Liver (tissue), 9 donors: Measurements from ENCODE around the gene TADA2A. TPM values are rescaled to one million over a fixed set of nuclear protein-coding genes. Genes with fewer than 3 reads are reported as not detected.

Source experiments
- DNase-seq: peaks from one replicate; pipeline ENCODE4 v3.0.0-alpha.2; 2017; ENCODE audit warnings: low spot score
- H3K27ac ChIP-seq, 2 donors: one replicate each; pipeline ENCODE4 v1.7.0; 2013; ENCODE audit warnings: inconsistent platforms in 2 of 2, low read length in 2 of 2, control low read depth in 1 of 2, low read depth in 1 of 2, mild to moderate bottlenecking in 1 of 2
- H3K27me3 ChIP-seq, 4 donors: one replicate each; pipeline versions ENCODE4 v1.6.1 to v1.7.0; 2013; ENCODE audit warnings: low read length in 3 of 4, inconsistent platforms in 1 of 4, mild to moderate bottlenecking in 1 of 4, moderate library complexity in 1 of 4; ENCODE audit not compliant: control insufficient read depth in 4 of 4, insufficient read depth in 4 of 4
- H3K36me3 ChIP-seq, 4 donors: one replicate each; pipeline versions ENCODE4 v1.6.1 to v1.7.0; 2013; ENCODE audit warnings: low read length in 3 of 4, mild to moderate bottlenecking in 3 of 4, low read depth in 1 of 4, moderate library complexity in 1 of 4; ENCODE audit not compliant: control insufficient read depth in 4 of 4, insufficient read depth in 3 of 4
- H3K4me1 ChIP-seq, 4 donors: one replicate each; pipeline versions ENCODE4 v1.6.1 to v1.7.0; 2013; ENCODE audit warnings: low read length in 3 of 4, mild to moderate bottlenecking in 3 of 4, moderate library complexity in 1 of 4; ENCODE audit not compliant: control insufficient read depth in 4 of 4, insufficient read depth in 4 of 4
- H3K4me3 ChIP-seq, 3 donors: one replicate each; pipeline versions ENCODE4 v1.6.1 to v1.7.0; 2013; ENCODE audit warnings: low read length in 3 of 3, control low read depth in 1 of 3, low read depth in 1 of 3, mild to moderate bottlenecking in 1 of 3
- H3K9ac ChIP-seq, 2 donors: one replicate each; pipeline ENCODE4 v1.7.0; 2013; ENCODE audit warnings: low read length in 2 of 2, mild to moderate bottlenecking in 2 of 2, moderate library complexity in 2 of 2, control low read depth in 1 of 2, low read depth in 1 of 2
- H3K9me3 ChIP-seq, 4 donors: one replicate each; pipeline versions ENCODE4 v1.6.1 to v1.7.0; 2013; ENCODE audit warnings: low read length in 3 of 4; ENCODE audit not compliant: control insufficient read depth in 4 of 4
- ATF3 ChIP-seq: IDR thresholded peaks from 2 replicates; pipeline ENCODE4 v1.6.1; 2016; ENCODE audit warnings: antibody characterized with exemption
- EGR1 ChIP-seq, 2 donors: IDR thresholded peaks; 2 replicates each; pipeline ENCODE4 v1.6.1; 2016 to 2018; ENCODE audit warnings: antibody characterized with exemption in 2 of 2, low read depth in 2 of 2
- FOXA1 ChIP-seq: IDR thresholded peaks from 2 replicates; pipeline ENCODE4 v1.6.1; 2016; ENCODE audit warnings: antibody characterized with exemption
- FOXA2 ChIP-seq: IDR thresholded peaks from 2 replicates; pipeline ENCODE4 v1.6.1; 2016; ENCODE audit warnings: antibody characterized with exemption
- GABPA ChIP-seq, 2 donors: IDR thresholded peaks in 1 of 2; conservative IDR thresholded peaks in 1 of 2; 2 replicates each; pipeline ENCODE4 v1.6.1; 2016; ENCODE audit warnings: antibody characterized with exemption in 2 of 2, mild to moderate bottlenecking in 1 of 2, moderate library complexity in 1 of 2
- HNF4A ChIP-seq, 2 donors: conservative IDR thresholded peaks; 2 replicates each; pipeline ENCODE4 v1.6.1; 2016; ENCODE audit warnings: antibody characterized with exemption in 2 of 2, mild to moderate bottlenecking in 2 of 2
- HNF4G ChIP-seq: IDR thresholded peaks from 2 replicates; pipeline ENCODE4 v1.6.1; 2016; ENCODE audit warnings: antibody characterized with exemption
- JUND ChIP-seq, 2 donors: IDR thresholded peaks; 2 replicates each; pipeline ENCODE4 v1.6.1; 2016; ENCODE audit warnings: antibody characterized with exemption in 2 of 2
- NR2F2 ChIP-seq: IDR thresholded peaks from 2 replicates; pipeline ENCODE4 v1.6.1; 2016; ENCODE audit warnings: antibody characterized with exemption
- RAD21 ChIP-seq, 2 donors: IDR thresholded peaks; 2 replicates each; pipeline ENCODE4 v1.6.1; 2016; ENCODE audit warnings: antibody characterized with exemption in 2 of 2, mild to moderate bottlenecking in 2 of 2
- RXRA ChIP-seq, 2 donors: IDR thresholded peaks; 2 replicates each; pipeline ENCODE4 v1.6.1; 2017 to 2018; ENCODE audit warnings: antibody characterized with exemption in 2 of 2, mild to moderate bottlenecking in 1 of 2
- SP1 ChIP-seq: IDR thresholded peaks from 2 replicates; pipeline ENCODE4 v1.6.1; 2018; ENCODE audit warnings: antibody characterized with exemption, mild to moderate bottlenecking
- TAF1 ChIP-seq: conservative IDR thresholded peaks from 2 replicates; pipeline ENCODE4 v1.6.1; 2016; ENCODE audit warnings: antibody characterized with exemption, mild to moderate bottlenecking
- YY1 ChIP-seq: IDR thresholded peaks from 2 replicates; pipeline ENCODE4 v1.6.1; 2016; ENCODE audit warnings: antibody characterized with exemption, mild to moderate bottlenecking
- WGBS: extraction: QIAGEN DNeasy Blood & Tissue Kit; methylation state at CpG from one replicate; pipeline ENCODE4 v1.1.7; 2013; 5-methylcytosine and 5-hydroxymethylcytosine counted together
- polyA plus RNA-seq, 2 donors: library from polyadenylated mRNA; stranded (reverse) in 1 of 2; unstranded in 1 of 2; fragments of 200-250 nt in 1 of 2; fragments of >200 nt in 1 of 2; fragmentation: Nextera tagmentation in 1 of 2; extraction: Ambion mirVana in 1 of 2; gene quantifications; one replicate each; pipeline versions ENCODE4 v1.2.1 to v1.2.3, GENCODE V29; 2013 to 2015
- total RNA-seq, 2 donors: library from RNA; depleted of rRNA; stranded (reverse); fragments of >200 nt; gene quantifications; one replicate each; pipeline ENCODE4 v1.2.3, GENCODE V29; 2014
- TF ChIP-seq, protein P1 (sequence below): IDR thresholded peaks from 2 replicates; pipeline ENCODE4 v1.6.1; 2016; ENCODE audit warnings: antibody characterized with exemption
- TF ChIP-seq, protein P2 (sequence below): fragments of 150-350 bp; IDR thresholded peaks from 2 replicates; pipeline ENCODE4 v1.5.1; 2017; ENCODE audit warnings: improper control_type of control experiment, low read depth, low read length; ENCODE audit not compliant: missing input control
- TF ChIP-seq, protein P3 (sequence below): IDR thresholded peaks from 2 replicates; pipeline ENCODE4 v1.6.1; 2016; ENCODE audit warnings: antibody characterized with exemption, mild to moderate bottlenecking
- donor health status: healthy.
- donor health status: healthy.
- donor health status: healthy.
- donor health status: healthy.
- donor health status: healthy.

Gene TADA2A
- total and polyA plus RNA-seq, 4 donors: 2.8 to 13.4 (median 8.2) TPM

DNA sequence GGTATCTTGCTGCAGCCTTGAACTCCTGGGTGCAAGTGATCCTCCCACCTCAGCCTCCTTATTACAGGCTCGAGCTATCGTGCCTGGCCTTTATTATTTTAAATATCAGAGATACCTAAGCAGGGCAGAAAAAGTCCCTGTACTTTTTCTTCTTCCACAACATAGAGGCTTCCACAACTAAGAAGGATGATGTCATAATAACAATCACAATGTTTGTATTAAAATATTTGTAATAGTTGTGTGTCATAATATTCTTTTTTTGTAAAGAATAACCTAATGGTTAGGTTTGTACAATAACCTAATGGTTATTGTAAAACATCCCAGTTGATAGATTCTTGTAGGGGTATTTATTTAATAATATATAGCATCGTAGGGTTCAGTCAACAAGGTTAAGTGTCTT, 56.4 kb downstream of the TADA2A start:
- H3K4me1 ChIP-seq: no peaks in the 10 kb centered on the region
- no peak overlapping the region for H3K4me3 ChIP-seq
- H3K9me3 ChIP-seq: no peaks in the 10 kb centered on the region
- no peak for DNase-seq
- TF ChIP-seq NR2F2: no peak
- TF ChIP-seq HNF4G: no peak
- TF ChIP-seq, protein P1, sequence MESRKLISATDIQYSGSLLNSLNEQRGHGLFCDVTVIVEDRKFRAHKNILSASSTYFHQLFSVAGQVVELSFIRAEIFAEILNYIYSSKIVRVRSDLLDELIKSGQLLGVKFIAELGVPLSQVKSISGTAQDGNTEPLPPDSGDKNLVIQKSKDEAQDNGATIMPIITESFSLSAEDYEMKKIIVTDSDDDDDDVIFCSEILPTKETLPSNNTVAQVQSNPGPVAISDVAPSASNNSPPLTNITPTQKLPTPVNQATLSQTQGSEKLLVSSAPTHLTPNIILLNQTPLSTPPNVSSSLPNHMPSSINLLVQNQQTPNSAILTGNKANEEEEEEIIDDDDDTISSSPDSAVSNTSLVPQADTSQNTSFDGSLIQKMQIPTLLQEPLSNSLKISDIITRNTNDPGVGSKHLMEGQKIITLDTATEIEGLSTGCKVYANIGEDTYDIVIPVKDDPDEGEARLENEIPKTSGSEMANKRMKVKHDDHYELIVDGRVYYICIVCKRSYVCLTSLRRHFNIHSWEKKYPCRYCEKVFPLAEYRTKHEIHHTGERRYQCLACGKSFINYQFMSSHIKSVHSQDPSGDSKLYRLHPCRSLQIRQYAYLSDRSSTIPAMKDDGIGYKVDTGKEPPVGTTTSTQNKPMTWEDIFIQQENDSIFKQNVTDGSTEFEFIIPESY: no peak
- TF ChIP-seq FOXA1: no peak
- no peak for TF ChIP-seq RXRA (IDR thresholded peaks at IDR 0.05)
- no peak for TF ChIP-seq ATF3
- TF ChIP-seq HNF4A (conservative IDR thresholded peaks at IDR 0.05): no peak
- 96% methylated on average over 3 of the region's 3 CpGs for WGBS
- H3K36me3 ChIP-seq: peaks cover 4 to 23% (median 13%) of the 10 kb centered on the region in 4 donors
- no peak overlapping the region for H3K9ac ChIP-seq
- H3K27ac ChIP-seq: no peak overlapping the region
- no peaks in the 10 kb centered on the region for H3K27me3 ChIP-seq

- Histone ChIP-seq H3K9me3 (no peaks in the 10 kb centered on the region), H3K9ac (no peak overlapping the region), H3K27ac (no peak overlapping the region), H3K4me1 (no peaks in the 10 kb centered on the region), H3K4me3 (no peak overlapping the region), H3K27me3 (no peaks in the 10 kb centered on the region), H3K36me3 (peaks cover 4 to 29% (median 20%) of the 10 kb centered on the region in 4 donors)
- TF ChIP-seq EGR1 (IDR thresholded peaks at IDR 0.05; ENCODE audit: low read depth in 2 of 2) (no peak), SP1 (no peak), JUND (IDR thresholded peaks at IDR 0.05) (no peak), RAD21 (IDR thresholded peaks at IDR 0.05) (no peak), NR2F2 (no peak), HNF4A (conservative IDR thresholded peaks at IDR 0.05) (no peak), FOXA2 (no peak), ATF3 (no peak), YY1 (no peak), TAF1 (no peak), GABPA (IDR thresholded peaks at IDR 0.05 in 1 of 2, conservative IDR thresholded peaks at IDR 0.05 in 1 of 2) (no peak), RXRA (IDR thresholded peaks at IDR 0.05) (no peak), HNF4G (no peak), FOXA1 (no peak)
- TF ChIP-seq, protein P1: no peak
- TF ChIP-seq, protein P2, sequence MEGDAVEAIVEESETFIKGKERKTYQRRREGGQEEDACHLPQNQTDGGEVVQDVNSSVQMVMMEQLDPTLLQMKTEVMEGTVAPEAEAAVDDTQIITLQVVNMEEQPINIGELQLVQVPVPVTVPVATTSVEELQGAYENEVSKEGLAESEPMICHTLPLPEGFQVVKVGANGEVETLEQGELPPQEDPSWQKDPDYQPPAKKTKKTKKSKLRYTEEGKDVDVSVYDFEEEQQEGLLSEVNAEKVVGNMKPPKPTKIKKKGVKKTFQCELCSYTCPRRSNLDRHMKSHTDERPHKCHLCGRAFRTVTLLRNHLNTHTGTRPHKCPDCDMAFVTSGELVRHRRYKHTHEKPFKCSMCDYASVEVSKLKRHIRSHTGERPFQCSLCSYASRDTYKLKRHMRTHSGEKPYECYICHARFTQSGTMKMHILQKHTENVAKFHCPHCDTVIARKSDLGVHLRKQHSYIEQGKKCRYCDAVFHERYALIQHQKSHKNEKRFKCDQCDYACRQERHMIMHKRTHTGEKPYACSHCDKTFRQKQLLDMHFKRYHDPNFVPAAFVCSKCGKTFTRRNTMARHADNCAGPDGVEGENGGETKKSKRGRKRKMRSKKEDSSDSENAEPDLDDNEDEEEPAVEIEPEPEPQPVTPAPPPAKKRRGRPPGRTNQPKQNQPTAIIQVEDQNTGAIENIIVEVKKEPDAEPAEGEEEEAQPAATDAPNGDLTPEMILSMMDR: no peak
- TF ChIP-seq, protein P3, sequence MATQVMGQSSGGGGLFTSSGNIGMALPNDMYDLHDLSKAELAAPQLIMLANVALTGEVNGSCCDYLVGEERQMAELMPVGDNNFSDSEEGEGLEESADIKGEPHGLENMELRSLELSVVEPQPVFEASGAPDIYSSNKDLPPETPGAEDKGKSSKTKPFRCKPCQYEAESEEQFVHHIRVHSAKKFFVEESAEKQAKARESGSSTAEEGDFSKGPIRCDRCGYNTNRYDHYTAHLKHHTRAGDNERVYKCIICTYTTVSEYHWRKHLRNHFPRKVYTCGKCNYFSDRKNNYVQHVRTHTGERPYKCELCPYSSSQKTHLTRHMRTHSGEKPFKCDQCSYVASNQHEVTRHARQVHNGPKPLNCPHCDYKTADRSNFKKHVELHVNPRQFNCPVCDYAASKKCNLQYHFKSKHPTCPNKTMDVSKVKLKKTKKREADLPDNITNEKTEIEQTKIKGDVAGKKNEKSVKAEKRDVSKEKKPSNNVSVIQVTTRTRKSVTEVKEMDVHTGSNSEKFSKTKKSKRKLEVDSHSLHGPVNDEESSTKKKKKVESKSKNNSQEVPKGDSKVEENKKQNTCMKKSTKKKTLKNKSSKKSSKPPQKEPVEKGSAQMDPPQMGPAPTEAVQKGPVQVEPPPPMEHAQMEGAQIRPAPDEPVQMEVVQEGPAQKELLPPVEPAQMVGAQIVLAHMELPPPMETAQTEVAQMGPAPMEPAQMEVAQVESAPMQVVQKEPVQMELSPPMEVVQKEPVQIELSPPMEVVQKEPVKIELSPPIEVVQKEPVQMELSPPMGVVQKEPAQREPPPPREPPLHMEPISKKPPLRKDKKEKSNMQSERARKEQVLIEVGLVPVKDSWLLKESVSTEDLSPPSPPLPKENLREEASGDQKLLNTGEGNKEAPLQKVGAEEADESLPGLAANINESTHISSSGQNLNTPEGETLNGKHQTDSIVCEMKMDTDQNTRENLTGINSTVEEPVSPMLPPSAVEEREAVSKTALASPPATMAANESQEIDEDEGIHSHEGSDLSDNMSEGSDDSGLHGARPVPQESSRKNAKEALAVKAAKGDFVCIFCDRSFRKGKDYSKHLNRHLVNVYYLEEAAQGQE: no peak
- no peak for DNase-seq
- 93% methylated on average over 7 of the region's 7 CpGs for WGBS
Observed at GRCh38 chr17:37465069-37465616, 58.5 kb downstream of the TADA2A start.
